GM06990 (cell line): ENCODE results near the gene DNAAF3.

Experiments
- DNase-seq: peaks from one replicate; pipeline ENCODE4 v3.0.0-alpha.2; 2011; ENCODE audit not compliant: insufficient read length; ENCODE audit errors: extremely low read depth
- H3K27me3 ChIP-seq: replicated peaks from 2 replicates; pipeline ENCODE4 v1.6.0; 2011; ENCODE audit warnings: low read length; ENCODE audit not compliant: control insufficient read depth, insufficient read depth
- H3K36me3 ChIP-seq: 2 replicates; pipeline ENCODE4 v1.5.1; 2011; ENCODE audit warnings: low read length; ENCODE audit not compliant: control insufficient read depth, insufficient read depth
- H3K4me3 ChIP-seq: replicated peaks from 2 replicates; pipeline ENCODE4 v1.5.1; 2011; ENCODE audit warnings: low read depth, mild to moderate bottlenecking, control low read depth, low read length
- TF ChIP-seq, protein P1 (sequence below): IDR thresholded peaks from 2 replicates; pipeline ENCODE4 v1.5.1; 2011; ENCODE audit warnings: low read length, control low read depth, mild to moderate bottlenecking, inconsistent platforms; ENCODE audit not compliant: insufficient read depth, poor library complexity, severe bottlenecking

The DNAAF3 gene

DNA sequence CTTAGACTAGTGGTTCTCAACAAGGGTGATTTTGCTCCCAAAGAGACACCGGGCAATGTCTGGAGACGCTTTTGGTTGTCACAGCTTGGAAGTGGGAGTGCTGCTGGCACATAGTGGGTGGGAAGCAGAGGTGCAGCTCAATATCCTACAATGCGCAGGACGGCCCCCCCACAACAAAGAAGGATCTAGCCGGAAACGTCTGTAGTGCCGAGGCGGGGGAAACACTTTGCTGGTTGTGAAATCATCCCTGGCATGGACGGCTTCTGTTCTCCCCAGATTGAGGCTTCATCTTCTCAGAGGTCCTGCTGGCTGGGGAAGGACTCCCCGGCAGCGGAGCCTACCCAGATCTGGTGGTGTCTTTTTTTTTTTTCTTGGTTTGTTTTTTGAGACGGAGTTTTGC, 27.1 kb upstream of the DNAAF3 start:
- no peak overlapping the region for H3K4me3 ChIP-seq
- H3K27me3 ChIP-seq: no peaks in the 10 kb centered on the region
- no peak for DNase-seq
- no peaks in the 10 kb centered on the region for H3K36me3 ChIP-seq
- TF ChIP-seq, protein P1, sequence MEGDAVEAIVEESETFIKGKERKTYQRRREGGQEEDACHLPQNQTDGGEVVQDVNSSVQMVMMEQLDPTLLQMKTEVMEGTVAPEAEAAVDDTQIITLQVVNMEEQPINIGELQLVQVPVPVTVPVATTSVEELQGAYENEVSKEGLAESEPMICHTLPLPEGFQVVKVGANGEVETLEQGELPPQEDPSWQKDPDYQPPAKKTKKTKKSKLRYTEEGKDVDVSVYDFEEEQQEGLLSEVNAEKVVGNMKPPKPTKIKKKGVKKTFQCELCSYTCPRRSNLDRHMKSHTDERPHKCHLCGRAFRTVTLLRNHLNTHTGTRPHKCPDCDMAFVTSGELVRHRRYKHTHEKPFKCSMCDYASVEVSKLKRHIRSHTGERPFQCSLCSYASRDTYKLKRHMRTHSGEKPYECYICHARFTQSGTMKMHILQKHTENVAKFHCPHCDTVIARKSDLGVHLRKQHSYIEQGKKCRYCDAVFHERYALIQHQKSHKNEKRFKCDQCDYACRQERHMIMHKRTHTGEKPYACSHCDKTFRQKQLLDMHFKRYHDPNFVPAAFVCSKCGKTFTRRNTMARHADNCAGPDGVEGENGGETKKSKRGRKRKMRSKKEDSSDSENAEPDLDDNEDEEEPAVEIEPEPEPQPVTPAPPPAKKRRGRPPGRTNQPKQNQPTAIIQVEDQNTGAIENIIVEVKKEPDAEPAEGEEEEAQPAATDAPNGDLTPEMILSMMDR: no peak

DNA sequence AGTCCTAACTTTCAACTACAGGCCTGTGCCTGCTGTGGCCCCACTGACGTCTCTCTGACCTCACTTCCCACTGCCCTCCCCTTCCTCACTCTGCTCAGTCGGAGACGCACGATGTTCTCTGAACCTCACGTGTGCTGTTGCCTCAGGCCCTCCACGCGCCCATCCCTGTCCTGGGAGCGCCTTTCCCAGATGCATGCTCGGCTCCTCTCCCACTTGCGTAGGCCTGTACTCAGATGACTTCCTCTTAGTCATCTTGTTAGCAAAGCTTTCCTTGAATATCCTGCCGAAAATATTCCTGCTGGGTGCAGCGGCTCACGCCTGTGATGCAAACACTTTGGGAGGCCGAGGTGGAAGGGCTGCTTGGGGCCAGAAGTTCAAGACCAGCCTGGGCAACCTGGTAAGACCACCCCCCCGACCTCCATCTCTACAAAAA, 23.0 kb upstream of the DNAAF3 start:
- no peak for DNase-seq
- Histone ChIP-seq H3K36me3 (no peaks in the 10 kb centered on the region), H3K27me3 (no peaks in the 10 kb centered on the region; the same call in 1 of the 2 replicates), H3K4me3 (no peak overlapping the region)
- TF ChIP-seq, protein P1: no peak

DNA sequence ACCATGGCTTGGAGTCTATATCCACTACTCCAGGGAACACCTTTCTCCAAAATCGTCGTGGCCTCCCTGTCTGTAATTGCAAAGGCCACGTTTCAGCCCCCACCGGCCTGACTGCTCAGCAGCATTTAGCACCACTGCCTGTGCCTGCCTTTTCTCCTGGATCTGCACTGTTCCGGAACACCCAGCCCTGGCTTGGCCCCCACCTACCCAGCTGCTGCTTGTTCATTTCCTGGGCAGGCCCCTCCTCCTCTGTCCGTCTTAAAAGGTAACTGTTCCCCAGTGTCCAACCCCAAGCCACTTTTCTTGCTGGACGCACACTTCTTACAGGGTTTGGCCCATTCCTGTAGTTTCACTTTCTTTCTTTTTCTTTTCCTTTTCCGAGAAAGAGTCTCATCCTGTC, 22.2 kb upstream of the DNAAF3 start:
- no peak for DNase-seq
- no peaks in the 10 kb centered on the region for H3K36me3 ChIP-seq
- TF ChIP-seq, protein P1: no peak
- H3K4me3 ChIP-seq: no peak overlapping the region
- H3K27me3 ChIP-seq: no peaks in the 10 kb centered on the region; the same call in 1 of the 2 replicates

DNA sequence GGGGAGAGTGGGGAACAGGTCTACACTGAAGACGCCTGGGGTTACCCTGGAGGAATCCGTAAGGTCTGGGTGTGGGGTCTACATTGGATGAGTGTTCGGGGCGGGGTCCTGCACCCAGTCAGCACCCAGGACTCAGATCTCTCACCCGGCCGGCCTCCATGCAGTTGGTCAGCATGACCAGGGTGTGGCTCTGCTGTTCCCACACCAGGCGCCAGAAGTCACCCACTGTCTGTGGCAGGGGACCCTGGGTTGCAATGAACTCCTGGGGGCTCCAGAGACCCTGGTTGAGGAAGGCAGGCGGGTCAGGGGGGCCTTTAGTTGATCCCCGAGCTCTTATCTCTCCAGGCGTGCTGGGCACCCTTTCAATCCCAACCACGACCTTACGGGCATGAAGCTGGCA, 19.7 kb upstream of the DNAAF3 start:
- no peaks in the 10 kb centered on the region for H3K36me3 ChIP-seq
- no peaks in the 10 kb centered on the region; the same call in none of the 2 replicates for H3K27me3 ChIP-seq
- TF ChIP-seq, protein P1: no peak
- DNase-seq: no peak
- no peak overlapping the region for H3K4me3 ChIP-seq

DNA sequence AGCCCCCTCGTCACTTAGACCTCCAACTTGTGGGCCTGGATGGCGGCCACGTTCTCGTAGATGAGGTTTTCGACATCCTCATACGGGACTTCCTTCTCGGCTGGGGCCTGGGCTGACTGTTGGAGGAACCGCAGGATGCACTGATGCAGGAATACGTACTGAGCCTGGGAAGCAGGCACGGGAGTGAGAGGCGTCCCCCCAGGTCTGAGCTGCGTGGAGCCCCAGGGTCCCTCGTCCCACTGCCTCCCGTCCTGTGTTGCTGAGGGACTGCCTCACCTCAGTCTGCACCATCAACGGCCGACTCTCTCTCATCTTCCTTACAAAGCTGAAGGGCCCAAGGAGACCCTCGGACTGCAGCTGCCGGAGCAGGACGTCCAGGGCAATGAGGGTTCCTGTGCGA, 15.3 kb upstream of the DNAAF3 start:
- no peaks in the 10 kb centered on the region; the same call in none of the 2 replicates for H3K27me3 ChIP-seq
- H3K36me3 ChIP-seq: no peaks in the 10 kb centered on the region
- no peak overlapping the region for H3K4me3 ChIP-seq
- DNase-seq: no peak
- TF ChIP-seq, protein P1: no peak
